ENCODE measurements around the gene PRDM12.

- TF ChIP-seq CTCF (IDR thresholded peaks at IDR 0.05) (peak; percentile 26; the same call in 1 of the 2 replicates), YY1 (IDR thresholded peaks at IDR 0.05; ENCODE audit: low read depth) (no peak), REST (IDR thresholded peaks at IDR 0.05; ENCODE audit: low read depth, low read length) (no peak), CHD2 (IDR thresholded peaks at IDR 0.05; ENCODE audit: low read length, partially characterized antibody) (no peak), FOXM1 (IDR thresholded peaks at IDR 0.05; ENCODE audit: low read depth) (no peak), SIN3A (IDR thresholded peaks at IDR 0.05; ENCODE audit: borderline replicate concordance, low read depth, low read length) (no peak), IRF3 (IDR thresholded peaks at IDR 0.05; ENCODE audit: low read depth, low read length) (no peak)
These were observed 67.7 kb downstream of the PRDM12 start for GRCh38 chr9:130732136-130732535.

Data from SK-N-SH (cell line).